A673 (cell line): ENCODE data around the gene MN1. TPM values are rescaled to one million over a fixed set of nuclear protein-coding genes. Genes with fewer than 3 reads are reported as not detected.

ENCODE experiments used
- BruUV-seq: library from RNA; stranded (reverse); fragments of 400-500 nt; replicated peaks from 2 replicates; lab custom pipeline; 2021; lab: Mats Ljungman, UMichigan
- CTCF ChIA-PET: fragments of 300-600 bp; sonication (Branson Sonifier 250); formaldehyde crosslinking; loops from one replicate; lab custom pipeline; 2022; ENCODE audit warnings: antibody characterized with exemption; lab: Charles Lee
- POLR2A ChIA-PET: fragments of 300-600 bp; sonication (Branson Sonifier 250); formaldehyde crosslinking; loops from one replicate; lab custom pipeline; 2022; ENCODE audit warnings: antibody characterized with exemption; ENCODE audit not compliant: low non-redundant PET; lab: Charles Lee
- DNase-seq: peaks from one replicate; pipeline ENCODE4 v3.0.0-alpha.2; 2015; ENCODE audit warnings: low spot score
- H3K27ac ChIP-seq: fragments of 200-600 bp; sonication (generic); 2 replicates; pipeline ENCODE4 v1.5.1; 2016; ENCODE audit warnings: mixed run types, low read depth, mild to moderate bottlenecking, mixed read lengths, antibody characterized with exemption, low read length; ENCODE audit not compliant: poor library complexity, severe bottlenecking
- H3K27me3 ChIP-seq: fragments of 200-600 bp; sonication (generic); replicated peaks from 2 replicates; pipeline ENCODE4 v1.6.1; 2017; ENCODE audit warnings: mixed run types, low read depth, mild to moderate bottlenecking, mixed read lengths, antibody characterized with exemption, low read length; ENCODE audit not compliant: insufficient read depth, poor library complexity
- H3K36me3 ChIP-seq: fragments of 200-600 bp; sonication (generic); 2 replicates; pipeline ENCODE4 v1.6.1; 2016; ENCODE audit warnings: mixed run types, mild to moderate bottlenecking, mixed read lengths, antibody characterized with exemption, low read length; ENCODE audit not compliant: insufficient read depth, poor library complexity, severe bottlenecking
- H3K4me1 ChIP-seq: fragments of 200-600 bp; sonication (generic); 2 replicates; pipeline ENCODE4 v1.6.1; 2017; ENCODE audit warnings: mixed run types, mild to moderate bottlenecking, mixed read lengths, antibody characterized with exemption, low read length; ENCODE audit not compliant: insufficient read depth, poor library complexity, severe bottlenecking
- H3K4me3 ChIP-seq: fragments of 200-600 bp; sonication (generic); 2 replicates; pipeline ENCODE4 v1.5.1; 2016; ENCODE audit warnings: low read depth, mixed run types, mild to moderate bottlenecking, mixed read lengths, low read length; ENCODE audit not compliant: poor library complexity, severe bottlenecking
- H3K9me3 ChIP-seq: fragments of 200-600 bp; sonication (generic); 2 replicates; pipeline ENCODE4 v1.6.1; 2016; ENCODE audit warnings: mixed run types, low read depth, mild to moderate bottlenecking, mixed read lengths, antibody characterized with exemption, low read length; ENCODE audit not compliant: poor library complexity, severe bottlenecking
- CTCF ChIP-seq: fragments of 300-800, 200-600 bp; sonication (generic); conservative IDR thresholded peaks from 2 replicates; pipeline ENCODE4 v1.5.1; 2017; ENCODE audit warnings: low read depth, mild to moderate bottlenecking, antibody characterized with exemption, low read length, moderate library complexity, mixed read lengths
- EZH2 ChIP-seq: fragments of 200-600 bp; sonication (generic); IDR thresholded peaks from 2 replicates; pipeline ENCODE4 v1.6.1; 2017; ENCODE audit warnings: borderline replicate concordance, low read depth, mild to moderate bottlenecking, mixed read lengths, antibody characterized with exemption, low read length; ENCODE audit not compliant: poor library complexity, severe bottlenecking
- intact Hi-C: fragments of 100-400 bp; cut with micrococcal nuclease; formaldehyde crosslinking; loops from one replicate; pipeline ENCODE4 v1.10.0; 2022; ENCODE audit not compliant: unreplicated experiment
- total RNA-seq: library from RNA; stranded (reverse); gene quantifications from 2 replicates; pipeline ENCODE4 v1.2.3, GENCODE V29; 2021

The MN1 gene
- total RNA-seq, 1 experiment from 2014 or later = 8.4 TPM

GRCh38 chr22:27791159-27791858 is 10.2 kb downstream of the MN1 start:
- POLR2A ChIA-PET = no interaction called here
- no peaks in the 10 kb centered on the region for H3K9me3 ChIP-seq
- intact Hi-C loops = no loop called here
- no peak for DNase-seq
- TF ChIP-seq CTCF (no peak), EZH2 (no peak)
- BruUV-seq = no TSS peak
- H3K4me1 ChIP-seq = peaks cover 37% of the 10 kb centered on the region
- H3K27me3 ChIP-seq = no peaks in the 10 kb centered on the region
- H3K4me3 ChIP-seq = no peak overlapping the region
- CTCF ChIA-PET = no interaction called here
- H3K36me3 ChIP-seq = peaks cover 2% of the 10 kb centered on the region
- H3K27ac ChIP-seq = no peak overlapping the region

GRCh38 chr22:27790376-27791158 is 11.0 kb downstream of the MN1 start:
- Histone ChIP-seq H3K27ac (no peak overlapping the region), H3K9me3 (no peaks in the 10 kb centered on the region), H3K4me3 (no peak overlapping the region), H3K36me3 (peaks cover 2% of the 10 kb centered on the region), H3K4me1 (peaks cover 37% of the 10 kb centered on the region), H3K27me3 (no peaks in the 10 kb centered on the region)
- intact Hi-C loops = no loop called here
- TF ChIP-seq EZH2 = no peak
- TF ChIP-seq CTCF = no peak
- no TSS peak for BruUV-seq
- ChIA-PET POLR2A (no interaction called here), CTCF (no interaction called here)
- DNase-seq = no peak

- no peak overlapping the region for H3K27ac ChIP-seq
- CTCF ChIA-PET = no interaction called here
- peaks cover 2% of the 10 kb centered on the region for H3K36me3 ChIP-seq
- TF ChIP-seq CTCF (no peak), EZH2 (no peak)
- no peaks in the 10 kb centered on the region for H3K27me3 ChIP-seq
- POLR2A ChIA-PET = no interaction called here
- no peaks in the 10 kb centered on the region for H3K9me3 ChIP-seq
- intact Hi-C loops = no loop called here
- BruUV-seq = no TSS peak
- DNase-seq = no peak
- H3K4me1 ChIP-seq = peaks cover 31% of the 10 kb centered on the region
- no peak overlapping the region for H3K4me3 ChIP-seq
Observed at GRCh38 chr22:27788500-27789288, 12.9 kb downstream of the MN1 start.
